Hematopoietic multipotent progenitor cell treated with erythropoietin and hydrocortisone succinate and interleukin-3 and kit ligand, for 6 days (in vitro differentiated cells): ENCODE measurements around the gene SYCN.
A peak's percentile ranks its signal among the peaks of the same experiment; 100 is the strongest.
"Not testable (repeated sequence)": the region's sequence is repeated elsewhere in the genome, so short reads cannot be mapped to it uniquely, and the experiment has no call there.

Source experiments
- DNase-seq: peaks from one replicate; pipeline ENCODE4 v3.0.0-alpha.2; 2015

The SYCN gene

GRCh38 chr19:39223703-39224279 lies 19.7 kb upstream of the SYCN start:
- DNase-seq, result peak; percentile 66

- DNase-seq, result not testable (repeated sequence)
Observed at GRCh38 chr19:39219108-39219507, 15.0 kb upstream of the SYCN start.

- no peak for DNase-seq
Observed at GRCh38 chr19:39218230-39219007, 14.4 kb upstream of the SYCN start.

- no peak for DNase-seq
Observed at GRCh38 chr19:39217094-39217493, 13.0 kb upstream of the SYCN start.

- not testable (repeated sequence) for DNase-seq
Observed at GRCh38 chr19:39215323-39215722, 11.3 kb upstream of the SYCN start.

- peak; percentile 72 for DNase-seq
Observed at GRCh38 chr19:39212375-39212742, 8.3 kb upstream of the SYCN start.

GRCh38 chr19:39211731-39212374 lies 7.8 kb upstream of the SYCN start:
- no peak for DNase-seq

GRCh38 chr19:39209196-39209595 lies 5.1 kb upstream of the SYCN start:
- DNase-seq, result no peak

GRCh38 chr19:39208175-39208795 lies 4.2 kb upstream of the SYCN start:
- no peak for DNase-seq

- no peak for DNase-seq
Observed at GRCh38 chr19:39207293-39207836, 3.3 kb upstream of the SYCN start.

GRCh38 chr19:39206122-39206521 lies 2.1 kb upstream of the SYCN start:
- DNase-seq, result no peak

GRCh38 chr19:39205449-39205764 lies 1.3 kb upstream of the SYCN start:
- no peak for DNase-seq

- DNase-seq, result no peak
Observed at GRCh38 chr19:39202998-39203355, 1.1 kb downstream of the SYCN start.

- DNase-seq, result no peak
Observed at GRCh38 chr19:39200803-39201115, 3.3 kb downstream of the SYCN start.

- DNase-seq, result no peak
Observed at GRCh38 chr19:39200066-39200802, 3.8 kb downstream of the SYCN start.

- no peak for DNase-seq
Observed at GRCh38 chr19:39199025-39199424, 5.0 kb downstream of the SYCN start.

- no peak for DNase-seq
Observed at GRCh38 chr19:39197808-39198207, 6.3 kb downstream of the SYCN start.

GRCh38 chr19:39196860-39197562 lies 7.1 kb downstream of the SYCN start, which contains the start of gene NCCRP1:
Gene NCCRP1 (plus strand): TSS chr19:39196964. CDS start chr19:39196983, 19 bp downstream.
- no peak for DNase-seq

- DNase-seq, result no peak
Observed at GRCh38 chr19:39196320-39196719, 7.7 kb downstream of the SYCN start.

- DNase-seq, result no peak
Observed at GRCh38 chr19:39195755-39196154, 8.3 kb downstream of the SYCN start.

- no peak for DNase-seq
Observed at GRCh38 chr19:39194832-39195542, 9.1 kb downstream of the SYCN start.

GRCh38 chr19:39193803-39194202 lies 10.3 kb downstream of the SYCN start:
- no peak for DNase-seq
